Colon (tissue), 2 donors: ENCODE data around the gene OGFOD3.

ENCODE experiments used
- FAIRE-seq: peaks from 2 replicates; lab custom pipeline; 2012; peaks lifted over from hg19 to GRCh38; lab: Jason Lieb, UNC
- donor health status: control.
- donor health status: control.

Gene OGFOD3

DNA sequence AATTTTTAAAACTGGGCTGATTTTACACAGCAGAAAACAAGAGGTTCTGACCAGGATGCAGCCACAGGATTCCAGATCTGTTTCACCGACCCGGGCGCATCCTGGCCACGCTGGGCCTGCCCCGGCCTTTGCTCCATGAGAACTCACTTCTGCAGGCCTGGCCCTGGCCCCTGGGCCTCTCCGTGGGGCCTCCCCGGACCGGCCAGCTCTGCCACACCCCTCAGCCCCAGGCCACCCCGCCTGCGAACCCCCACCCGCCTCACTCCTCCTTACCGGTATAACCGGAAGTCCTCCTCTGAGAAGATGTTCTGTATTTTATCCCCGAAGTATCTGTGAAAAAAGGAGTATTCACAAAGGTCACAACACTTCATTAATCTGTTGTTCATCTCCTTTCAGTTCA lies 13.3 kb downstream of the OGFOD3 start:
- no peak for FAIRE-seq

DNA sequence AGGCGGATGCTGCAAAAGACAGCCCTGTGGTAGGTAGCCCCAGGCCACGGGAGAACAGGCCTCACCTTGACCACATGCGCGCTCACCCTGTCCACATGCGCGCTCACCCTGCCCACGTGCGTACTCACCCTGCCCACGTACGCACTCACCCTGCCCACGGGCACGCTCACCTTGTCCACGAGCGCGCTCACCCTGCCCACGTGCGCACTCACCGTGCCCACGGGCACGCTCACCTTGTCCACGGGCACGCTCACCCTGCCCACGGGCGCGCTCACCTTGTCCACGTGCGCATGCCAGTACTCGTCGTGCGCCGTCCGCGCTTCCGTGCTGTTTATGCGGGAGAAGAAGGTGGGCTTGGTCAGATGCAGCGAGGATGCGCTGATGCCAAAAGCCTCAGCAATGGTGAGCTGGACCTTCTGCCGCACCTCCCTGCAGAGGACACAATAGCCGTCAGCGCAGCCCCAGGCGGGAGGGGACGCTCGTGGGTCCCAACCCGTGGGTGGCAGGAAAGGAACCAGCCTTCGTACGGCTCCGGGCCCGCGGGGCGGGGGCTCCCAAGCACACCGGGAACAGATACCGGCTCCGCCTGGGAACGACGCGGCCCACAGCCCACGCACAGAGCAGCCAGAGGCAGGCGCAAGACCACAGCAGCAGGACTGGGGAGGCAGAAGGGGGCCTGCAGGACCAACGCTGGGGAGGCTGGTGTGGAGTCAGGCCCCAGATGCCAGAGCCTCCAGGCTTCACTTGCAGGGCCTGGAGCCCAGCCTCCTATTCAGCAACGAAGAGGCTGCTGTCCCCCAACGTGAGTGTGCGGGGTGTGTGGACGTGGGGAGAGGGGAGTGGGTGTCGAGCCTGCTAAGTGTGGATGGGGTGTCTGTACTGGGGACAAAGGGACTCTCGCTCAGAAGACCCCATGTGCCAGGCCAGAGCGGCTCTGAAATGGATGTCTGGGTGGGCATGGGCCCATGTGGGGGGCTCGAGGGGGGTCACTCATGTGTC lies 14.4 kb downstream of the OGFOD3 start:
- FAIRE-seq, result no peak

DNA sequence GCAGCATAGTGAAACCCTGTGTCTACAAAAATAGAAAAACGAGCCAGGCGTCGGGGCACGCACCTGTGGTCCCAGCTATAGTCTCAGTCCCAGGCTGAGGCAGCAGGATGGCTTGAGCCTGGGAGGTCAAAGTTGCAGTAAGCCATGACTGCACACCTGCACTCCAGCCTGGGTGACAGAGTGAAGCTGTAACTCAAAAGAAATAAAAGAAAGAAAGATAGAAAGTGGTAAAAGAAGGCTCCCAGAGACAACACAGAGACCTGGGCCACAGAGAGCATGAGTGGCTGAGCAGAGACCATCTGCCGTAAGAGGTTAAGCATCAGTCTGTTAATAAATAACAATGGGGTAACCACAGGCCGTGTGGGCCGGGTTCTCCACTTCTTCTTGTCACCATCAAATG lies 15.5 kb downstream of the OGFOD3 start:
- FAIRE-seq, result no peak

DNA sequence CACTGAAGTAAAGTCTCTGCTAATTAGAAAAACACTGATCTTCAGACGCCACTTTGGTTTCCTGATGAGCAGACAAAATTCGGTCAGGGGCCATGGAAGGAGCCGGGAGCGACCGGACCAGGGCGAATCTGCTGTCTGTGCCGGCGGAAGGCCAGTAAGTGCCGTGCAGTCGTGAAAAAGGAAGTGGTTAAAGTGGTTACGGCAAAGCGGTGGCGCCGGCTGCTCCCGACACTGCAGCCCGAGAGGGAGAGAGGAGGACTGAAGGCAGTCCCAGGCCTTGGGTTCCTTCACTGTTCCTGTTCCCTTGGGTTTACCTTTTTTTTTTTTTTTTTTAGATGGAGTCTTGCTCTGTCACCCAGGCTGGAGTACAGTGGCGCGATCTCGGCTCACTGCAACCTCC lies 17.6 kb downstream of the OGFOD3 start:
- FAIRE-seq, result no peak

DNA sequence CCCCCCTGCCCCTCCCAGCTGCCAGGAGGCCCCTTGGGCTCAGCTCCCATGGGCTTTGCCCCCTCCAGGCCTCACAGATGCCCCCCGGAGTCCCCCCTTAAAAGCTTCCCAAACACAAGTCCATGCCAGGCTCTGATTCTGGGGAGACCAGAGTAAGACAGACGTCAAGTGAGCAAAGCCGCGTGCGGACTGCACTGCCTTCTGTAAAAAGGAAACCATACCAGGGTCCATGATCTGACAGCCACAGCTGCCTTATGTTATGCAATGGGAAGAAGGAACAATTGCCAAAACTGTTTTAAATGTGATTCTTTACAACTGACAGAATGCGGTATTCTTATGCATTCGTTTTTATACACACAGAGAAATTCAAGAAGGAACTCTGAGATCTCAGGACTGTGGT lies 18.2 kb downstream of the OGFOD3 start:
- no peak for FAIRE-seq

DNA sequence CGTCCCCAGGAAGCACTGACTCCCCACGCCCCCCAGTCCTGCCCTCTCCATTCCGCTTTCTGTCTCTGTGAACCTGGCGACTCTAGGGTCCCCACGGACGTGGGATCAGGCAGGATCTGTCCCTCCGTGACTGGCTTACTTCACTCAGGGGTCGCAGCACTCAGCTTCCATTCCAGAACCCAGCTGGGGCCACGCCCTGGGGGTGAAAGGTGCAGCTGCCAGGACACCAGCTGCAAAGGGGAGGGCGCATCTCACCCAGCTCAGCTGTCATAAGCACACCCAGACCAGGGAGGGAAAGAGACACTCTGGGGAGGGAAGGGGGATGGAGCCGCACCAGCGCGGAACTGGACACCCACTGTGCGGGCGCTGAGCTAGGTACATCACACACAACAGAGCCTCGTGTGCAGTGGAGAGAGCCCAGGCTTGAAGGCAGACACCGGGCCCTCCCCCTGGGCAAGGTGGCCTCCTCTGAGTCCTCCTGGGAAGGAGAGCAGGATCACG lies 18.7 kb downstream of the OGFOD3 start:
- no peak for FAIRE-seq

DNA sequence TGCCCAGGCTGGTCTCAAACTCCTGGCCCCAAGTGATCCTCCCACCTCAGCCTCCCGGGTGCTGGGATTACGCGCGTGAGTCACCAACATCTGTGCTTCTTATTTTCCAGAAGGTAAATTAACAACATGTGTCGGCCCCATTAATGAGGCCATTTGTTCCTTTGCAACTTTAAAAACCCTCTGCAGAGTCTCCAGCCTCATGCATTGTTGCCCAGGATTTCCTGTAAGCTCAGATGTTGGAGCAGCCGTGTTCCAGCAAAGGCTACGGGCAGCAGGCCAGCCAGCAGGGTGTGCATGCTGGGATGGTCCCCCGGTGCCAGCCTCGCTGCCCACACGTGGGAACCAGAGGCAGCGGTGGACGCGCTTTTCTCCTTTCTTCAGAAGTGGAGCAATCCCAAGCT lies 19.3 kb downstream of the OGFOD3 start:
- FAIRE-seq, result no peak

DNA sequence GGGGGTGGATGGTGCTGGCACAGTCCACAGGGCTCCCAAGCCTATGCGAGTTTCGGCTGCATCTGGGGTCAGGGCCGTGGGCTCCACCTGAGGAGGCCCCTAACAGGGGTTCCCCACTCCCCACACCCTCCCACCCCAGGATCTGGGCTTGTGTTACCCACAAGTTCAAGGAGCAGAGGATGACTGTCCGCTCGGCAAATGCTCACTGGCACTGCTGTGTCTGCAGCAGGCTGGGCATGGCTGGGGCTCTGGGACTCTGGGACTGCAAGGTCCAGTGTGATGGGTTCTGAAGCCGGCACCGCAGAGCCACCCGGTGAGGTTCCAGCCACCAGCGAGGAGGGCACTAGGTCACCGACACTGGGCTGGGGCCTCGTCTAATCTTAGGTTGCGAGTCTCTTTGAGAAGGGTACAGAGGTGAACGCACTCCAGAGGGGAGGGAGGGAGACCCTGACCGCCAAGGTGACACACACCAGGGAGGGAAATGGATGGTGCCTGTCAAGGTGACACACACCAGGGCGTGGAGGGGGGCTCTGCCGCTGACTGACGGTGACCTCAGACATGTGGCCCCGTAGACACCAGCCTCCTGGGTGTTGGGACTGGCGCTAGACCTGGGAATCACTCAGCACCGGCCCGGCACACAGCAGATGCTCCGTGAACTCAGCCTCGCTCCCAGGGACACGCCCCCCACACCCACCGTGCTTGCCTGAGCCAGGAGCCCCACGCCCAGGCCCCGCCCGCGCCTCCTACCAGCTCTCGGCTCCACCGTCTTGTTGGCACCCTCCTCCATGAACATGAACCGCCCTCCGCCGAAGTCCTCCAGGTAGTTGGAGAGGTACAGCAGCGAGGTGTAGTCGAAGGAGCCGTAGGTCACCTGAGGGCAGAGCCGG lies 20.7 kb downstream of the OGFOD3 start:
- FAIRE-seq, result no peak

DNA sequence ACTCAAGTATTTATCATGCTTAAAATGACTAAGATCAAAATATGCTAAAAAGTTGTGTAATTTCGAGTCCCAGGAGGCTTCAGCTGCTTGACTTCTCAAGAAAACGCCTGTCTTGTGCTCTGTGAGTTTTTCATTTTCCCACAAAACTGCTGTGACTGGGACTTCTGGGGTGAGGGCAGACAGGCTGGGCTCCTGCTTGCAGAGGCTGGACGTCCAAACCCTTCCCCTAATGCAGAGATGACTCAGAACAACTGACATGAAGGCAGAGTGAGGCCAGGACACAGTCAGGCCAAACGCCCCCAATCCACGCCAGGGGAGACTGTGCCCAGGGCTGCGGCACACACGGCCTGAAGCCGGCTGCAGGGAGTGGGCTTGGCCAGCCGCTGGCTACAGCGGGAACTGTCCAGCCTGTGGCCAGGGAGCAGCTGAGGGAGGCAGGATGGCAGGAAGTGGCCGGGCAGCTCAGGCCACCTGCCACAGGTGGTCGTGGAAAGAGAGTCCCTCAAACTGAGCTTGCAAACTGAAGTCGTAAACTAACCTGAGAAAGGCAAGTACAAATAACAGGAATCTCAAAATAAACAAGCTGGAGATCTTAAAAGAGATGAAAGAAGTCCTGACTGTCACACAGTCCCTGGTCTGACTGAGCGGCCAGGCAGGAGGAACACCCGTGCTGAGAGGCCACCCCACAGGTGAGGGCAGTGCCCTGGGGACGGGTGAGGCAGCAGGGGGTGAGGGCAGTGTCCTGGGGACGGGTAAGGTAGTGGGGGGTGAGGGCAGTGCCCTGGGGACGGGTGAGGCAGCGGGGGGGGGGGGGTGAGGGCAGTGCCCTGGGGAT lies 21.6 kb downstream of the OGFOD3 start:
- no peak for FAIRE-seq

DNA sequence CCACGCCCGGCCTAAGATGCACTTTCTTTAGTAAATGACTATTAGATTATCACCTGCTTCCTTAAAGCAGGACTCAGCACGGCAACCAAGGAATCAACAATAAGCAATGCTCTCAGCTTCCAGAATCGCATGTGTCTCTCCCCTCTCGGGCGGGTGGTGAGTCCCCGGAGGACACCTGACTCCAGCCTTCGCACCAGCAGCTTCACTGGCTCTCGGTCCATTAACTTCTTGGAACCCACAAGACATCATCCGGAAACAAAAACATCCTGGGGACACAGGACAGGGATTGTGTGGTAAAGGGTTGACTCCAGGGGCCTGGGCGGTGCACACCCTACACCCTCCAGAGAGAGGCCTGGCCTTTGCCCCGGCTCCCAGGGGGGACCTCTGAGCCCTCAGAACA lies 24.1 kb downstream of the OGFOD3 start:
- FAIRE-seq, result no peak

DNA sequence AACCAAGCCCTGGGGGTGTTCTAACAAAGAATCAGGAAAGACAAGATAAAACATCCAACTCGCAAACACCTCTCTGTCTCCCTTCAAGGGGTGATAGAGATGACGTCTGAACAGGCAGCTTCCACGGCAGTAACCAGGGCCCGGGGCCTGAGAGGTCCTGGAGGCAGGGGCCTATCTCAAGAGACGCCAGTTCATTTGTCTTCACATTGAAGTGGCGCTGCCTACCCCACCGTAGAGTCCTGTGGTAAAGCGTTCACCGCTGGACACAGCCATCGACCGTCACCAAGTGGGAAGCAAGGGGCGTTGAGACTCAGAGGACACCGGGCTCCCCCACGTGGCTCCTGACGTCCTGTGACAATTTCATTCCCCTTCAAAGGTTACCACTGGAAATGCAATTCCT lies 25.4 kb downstream of the OGFOD3 start:
- no peak for FAIRE-seq

DNA sequence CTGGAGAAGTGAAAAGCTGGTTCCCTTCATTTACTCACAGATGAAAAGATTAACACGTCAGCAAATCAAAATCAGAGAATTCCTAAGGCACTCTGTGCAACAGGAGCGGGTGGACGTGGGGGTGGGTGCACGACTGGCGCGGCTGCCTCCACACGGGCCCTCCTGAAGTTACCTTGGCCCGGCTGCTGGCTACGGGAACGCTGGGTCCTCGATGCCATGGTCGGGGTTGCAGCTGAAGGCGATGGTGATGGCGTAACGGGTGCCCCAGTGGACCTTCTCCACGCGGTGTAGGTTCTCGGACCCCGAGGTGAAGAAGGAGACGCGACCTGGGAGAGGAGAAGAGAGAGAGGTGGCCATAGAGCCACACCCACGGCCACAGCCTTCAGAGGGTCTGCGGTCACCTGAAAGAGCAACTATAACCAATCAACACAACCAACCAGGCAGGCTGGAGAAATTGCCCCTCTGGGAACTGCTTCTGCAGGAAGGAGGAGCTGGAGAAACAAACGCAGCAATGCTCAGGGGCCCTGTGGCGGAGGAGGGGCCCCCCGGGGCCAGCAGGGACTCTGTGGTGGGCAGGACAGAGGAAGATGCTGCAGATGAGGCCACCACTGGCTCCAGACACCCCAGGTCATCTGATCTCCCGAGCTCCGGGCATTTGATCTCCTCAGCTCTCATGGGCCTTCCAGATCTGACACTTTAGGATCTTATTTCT lies 26.0 kb downstream of the OGFOD3 start:
- FAIRE-seq, result no peak

DNA sequence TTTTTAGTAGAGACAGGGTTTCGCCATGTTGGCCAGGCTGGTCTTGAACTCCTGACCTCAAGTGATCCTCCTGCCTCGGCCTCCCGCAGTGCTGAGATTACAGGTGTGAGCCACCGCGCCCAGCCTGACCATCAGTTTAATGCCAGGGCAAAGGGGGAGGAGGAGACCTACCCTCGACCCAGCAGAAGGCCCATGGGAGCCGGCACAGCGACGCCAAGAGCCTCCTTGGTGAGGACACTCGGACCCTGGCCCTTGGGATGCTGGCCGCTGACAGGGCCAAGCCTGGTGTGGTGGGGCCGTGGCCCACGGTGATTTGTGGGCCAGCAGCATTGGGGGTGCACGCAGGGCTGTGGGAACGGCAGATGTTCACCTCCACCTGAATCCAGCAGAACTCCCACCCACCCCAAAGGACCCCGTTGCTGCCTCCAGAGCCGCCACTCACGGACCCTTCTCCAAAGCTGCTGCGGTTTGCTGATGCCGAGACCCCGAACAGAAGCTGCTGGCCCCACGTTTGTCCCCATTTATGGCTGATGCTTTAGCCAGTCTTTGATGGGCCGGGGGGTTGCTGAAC lies 26.8 kb downstream of the OGFOD3 start:
- FAIRE-seq, result no peak

DNA sequence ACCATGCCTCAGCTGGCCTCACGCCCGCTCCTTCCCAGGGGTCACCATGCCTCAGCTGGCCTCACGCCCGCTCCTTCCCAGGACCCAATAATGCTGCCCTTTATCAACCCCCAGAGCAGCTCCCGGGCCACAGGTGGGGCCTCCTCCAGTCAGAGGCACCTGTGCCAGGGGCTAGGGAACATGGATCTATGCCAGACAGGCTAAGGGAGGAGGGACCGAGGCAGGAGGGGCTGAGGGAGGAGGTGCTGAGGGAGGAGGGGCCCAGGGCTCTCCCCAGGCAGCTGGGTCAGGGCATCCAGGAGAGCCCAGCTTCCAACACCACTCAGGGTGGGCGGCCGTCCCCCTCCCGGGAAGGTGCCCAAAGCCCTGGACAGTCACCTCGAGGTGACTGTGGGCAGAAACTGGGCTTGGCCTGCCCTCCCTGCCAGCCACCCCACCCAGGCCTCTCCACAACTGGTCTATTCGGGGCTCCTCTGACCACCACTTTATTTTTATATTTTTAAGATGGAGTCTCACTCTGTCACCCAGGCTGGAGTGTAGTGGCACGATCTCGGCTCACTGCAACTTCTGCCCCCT lies 27.4 kb downstream of the OGFOD3 start:
- no peak for FAIRE-seq

DNA sequence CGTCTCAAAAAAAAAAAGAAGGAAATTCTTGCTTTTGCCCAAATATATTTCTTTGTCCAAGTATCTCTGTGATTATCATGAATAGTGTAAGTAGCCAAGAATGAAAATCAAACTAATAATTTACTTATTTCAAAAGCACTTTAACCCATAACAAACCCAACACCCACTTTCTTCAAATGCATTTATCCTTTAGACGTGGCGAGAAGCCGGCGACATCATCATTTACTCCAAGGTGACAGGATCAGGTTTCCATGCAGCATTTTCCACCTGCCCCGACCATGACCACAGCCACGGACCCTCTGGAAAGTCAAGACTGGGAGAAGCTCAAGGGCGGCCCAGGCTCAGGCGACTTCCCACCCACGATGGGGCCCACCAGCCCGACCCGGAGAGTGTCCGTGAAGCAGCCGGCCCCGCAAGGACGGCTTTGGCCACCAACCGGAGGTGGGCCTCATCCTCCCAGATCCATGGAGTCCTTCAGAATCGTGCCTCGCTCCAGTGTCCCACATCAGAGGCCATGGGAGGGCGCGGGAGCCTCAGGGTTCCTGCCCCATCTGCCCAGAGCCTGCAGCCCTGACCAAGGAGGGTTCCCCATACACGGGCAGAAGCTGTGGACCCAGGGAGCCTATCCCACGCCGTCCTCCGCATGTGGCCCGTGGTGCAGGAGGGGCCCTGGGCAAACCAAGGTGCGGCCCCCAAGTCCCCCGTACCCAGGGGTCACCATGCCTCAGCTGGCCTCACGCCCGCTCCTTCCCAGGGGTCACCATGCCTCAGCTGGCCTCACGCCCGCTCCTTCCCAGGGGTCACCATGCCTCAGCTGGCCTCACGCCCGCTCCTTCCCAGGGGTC lies 28.1 kb downstream of the OGFOD3 start:
- no peak for FAIRE-seq

DNA sequence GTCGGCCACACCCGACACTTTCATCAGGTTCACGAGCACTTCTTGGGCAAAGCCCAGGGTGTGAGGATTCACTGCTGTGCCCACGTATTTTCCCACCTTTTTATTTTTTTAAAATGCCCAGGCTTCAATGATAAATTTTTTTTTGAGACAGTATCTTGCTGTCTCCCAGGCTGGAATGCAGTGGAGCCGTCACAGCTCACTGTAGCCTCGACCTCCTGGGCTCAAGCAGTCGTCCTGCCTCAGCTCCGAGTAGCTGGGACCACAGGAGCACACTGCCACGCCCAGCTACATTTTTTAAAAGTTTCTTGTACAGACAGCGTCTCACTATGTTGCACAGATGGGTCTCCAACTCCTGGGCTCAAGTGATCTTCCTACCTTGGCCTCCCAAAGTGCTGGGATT lies 29.0 kb downstream of the OGFOD3 start:
- FAIRE-seq, result no peak

DNA sequence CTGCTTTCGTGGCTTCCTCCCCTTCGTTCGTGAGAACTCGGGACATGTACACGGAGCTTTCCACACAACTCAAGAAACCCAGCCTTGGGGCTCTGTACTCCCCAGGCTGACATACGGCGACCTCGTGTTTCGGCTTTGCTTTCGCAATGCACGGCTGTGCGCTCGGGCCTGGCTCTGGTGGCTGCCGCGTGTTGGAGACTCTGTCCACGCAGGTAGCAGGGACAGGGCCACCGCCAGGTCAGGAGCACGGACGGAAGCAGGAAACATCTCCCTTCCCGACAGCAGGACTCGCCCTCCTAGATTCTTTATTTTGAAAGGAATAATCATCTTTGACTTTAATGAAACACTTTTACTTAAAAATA lies 29.5 kb downstream of the OGFOD3 start:
- no peak for FAIRE-seq

DNA sequence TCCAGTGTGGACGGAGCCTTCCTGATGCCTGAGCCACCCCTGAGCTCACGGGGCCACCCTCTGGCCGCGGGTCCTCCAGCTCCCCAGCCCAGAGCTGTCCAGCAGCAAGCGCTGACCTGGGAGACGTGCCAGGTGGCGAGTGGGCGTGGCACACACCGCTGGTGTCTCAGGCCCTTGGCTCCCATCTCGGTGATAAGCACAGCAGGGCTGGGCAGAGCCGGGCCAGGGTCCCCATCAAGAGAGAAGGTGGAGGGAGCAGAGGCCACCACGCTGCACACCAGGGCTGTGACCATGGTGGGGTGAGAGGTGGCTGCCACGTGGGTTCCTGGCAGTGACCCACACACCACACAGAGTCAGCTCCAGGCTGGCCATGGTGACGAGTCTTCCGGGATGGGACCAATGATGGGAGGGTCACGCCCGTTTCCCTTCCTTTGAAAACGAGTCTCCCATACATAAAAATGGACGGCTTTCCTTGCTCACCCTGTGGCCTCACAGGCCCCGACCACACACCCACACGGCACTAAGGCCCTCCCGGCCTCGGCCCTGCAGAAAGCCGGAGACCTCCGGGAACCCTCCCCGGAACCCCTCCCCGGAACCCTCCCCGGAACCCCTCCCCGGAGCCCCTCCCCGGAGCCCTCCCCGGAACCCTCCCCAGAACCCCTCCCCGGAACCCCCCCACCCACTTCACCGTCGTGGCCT lies 30.0 kb downstream of the OGFOD3 start:
- FAIRE-seq, result no peak

DNA sequence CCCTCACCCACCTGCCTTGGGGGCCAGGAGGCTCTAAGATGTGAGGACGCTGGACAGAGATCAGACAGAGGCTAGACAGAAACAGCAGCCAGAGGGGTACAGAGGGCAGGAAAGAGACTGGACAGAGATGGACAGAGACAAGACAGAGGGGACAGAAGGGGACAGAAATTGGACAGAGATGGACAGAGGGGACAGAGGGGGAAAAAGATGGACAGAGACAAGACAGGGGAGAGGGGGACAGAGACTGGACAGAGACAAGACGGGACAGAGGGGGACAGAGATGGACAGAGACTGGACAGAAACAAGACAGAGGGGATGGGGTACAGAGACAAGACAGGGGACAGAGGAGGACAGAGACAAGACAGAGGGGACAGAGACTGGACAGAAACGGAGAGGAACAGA lies 30.7 kb downstream of the OGFOD3 start:
- no peak for FAIRE-seq
